CD4-positive, alpha-beta T cell treated with Interleukin-10 for 1 hour (primary cell): ENCODE measurements around the gene NES.
A peak's percentile ranks its signal among the peaks of the same experiment; 100 is the strongest.
"Not testable (repeated sequence)": the region's sequence is repeated elsewhere in the genome, so short reads cannot be mapped to it uniquely, and the experiment has no call there.

ENCODE experiments used
- DNase-seq: peaks from one replicate; pipeline ENCODE4 v3.0.0-alpha.2; 2020

The NES gene

DNA sequence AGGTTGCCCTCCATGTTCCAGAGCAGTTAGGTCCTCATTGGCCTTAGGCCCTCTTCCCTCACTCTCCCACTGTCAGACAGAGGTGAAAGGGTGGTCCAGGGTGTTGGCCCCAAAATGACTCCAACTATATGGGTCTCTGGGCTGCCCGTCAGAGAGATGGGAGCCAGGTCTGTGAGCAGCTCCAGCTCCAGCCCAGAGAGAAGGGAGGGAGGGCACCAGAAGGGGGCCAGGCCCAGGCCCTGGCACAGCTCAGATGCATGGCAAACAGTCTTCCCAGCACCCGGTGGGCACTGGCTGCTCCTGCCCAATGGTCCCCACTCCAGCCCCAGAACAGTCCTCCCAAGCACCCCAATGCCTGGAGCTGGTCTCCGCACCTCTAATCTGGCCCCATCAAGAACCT, 33.1 kb downstream of the NES start:
- no peak for DNase-seq

DNA sequence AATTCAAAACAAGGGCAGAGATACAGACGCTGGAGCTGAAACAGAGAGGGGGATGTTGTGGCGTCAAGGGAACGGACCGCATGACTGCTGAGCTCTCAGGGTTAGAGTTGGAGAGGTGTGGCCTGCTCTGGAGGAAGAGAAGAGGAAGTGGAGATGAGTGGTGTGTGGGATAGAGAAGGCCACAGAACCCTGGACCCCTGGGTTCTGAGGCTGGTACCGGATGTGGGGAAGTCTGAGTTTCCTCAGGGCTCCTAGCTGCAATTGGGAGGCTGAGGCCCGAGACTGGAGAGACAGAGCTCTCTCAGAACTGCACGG, 33.5 kb downstream of the NES start:
- no peak for DNase-seq

DNA sequence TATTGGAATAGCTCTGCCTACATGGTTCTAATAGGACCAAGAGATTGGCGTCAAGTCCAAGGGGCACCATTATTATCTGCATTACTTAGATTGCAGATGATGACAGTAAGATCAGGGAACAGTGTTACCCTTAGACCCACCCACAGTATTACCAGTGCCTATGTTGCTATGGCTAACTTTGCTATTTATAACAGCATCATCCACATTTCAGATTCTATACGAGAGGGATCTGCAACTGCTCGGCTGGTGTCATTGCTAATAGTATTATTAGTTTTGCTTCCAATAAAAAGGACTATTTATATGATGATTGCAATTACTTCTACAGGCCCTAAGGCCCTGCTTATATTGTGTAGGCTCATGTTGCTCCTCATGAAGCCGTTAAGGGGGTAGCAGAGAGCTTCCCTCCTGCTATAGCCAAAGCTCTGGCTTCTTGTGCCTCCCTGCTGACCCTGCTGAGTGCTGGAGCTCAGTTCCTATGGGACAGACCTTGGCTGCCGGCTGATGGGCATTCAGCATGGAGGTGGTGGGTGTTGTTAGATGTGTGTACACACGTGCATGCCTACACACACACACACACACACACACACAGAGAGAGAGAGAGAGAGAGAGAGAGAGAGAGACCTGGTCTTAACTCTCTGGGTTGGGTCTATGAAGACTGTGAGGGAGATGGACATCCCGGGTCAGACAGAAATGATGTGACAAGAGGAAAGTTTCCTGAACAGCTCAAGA, 34.0 kb downstream of the NES start:
- no peak for DNase-seq

DNA sequence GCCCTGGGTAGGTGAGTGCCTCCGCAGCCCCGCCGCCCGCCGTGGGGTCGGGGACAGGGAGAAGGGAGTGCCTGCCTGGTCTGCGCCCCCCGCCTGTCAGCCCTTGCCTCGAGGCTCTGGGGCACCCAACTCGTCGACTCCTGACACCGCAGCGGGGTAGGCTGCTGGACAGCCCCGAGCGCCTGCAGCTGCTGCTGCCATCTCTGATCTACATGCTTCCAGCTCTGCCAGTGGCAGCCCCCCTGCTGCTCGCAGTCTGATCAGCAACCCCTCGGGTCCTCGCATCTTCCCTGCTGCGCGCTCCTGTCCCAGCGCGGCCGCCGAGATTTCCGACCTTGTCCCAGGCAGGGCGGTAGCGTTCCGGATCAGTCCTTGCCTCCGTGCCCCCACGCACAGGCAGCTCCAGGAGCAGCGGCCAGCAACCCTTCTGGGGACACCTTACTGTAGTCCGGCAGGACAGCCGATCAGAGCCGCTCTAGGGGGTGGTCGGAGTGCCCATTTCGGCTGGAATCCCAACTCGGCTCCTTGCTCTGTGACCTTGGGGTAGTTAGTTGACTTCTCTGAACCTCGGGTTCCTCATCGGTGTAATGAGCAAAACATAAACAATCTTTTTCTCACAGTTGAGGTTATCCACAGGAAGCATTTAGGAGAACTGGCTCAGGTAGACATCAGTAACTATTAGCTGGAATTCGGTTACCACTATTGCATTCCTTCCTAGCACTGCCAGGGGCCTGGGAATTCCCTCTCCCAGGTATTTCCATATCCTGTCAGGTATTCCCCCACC, 34.8 kb downstream of the NES start:
- DNase-seq = no peak

DNA sequence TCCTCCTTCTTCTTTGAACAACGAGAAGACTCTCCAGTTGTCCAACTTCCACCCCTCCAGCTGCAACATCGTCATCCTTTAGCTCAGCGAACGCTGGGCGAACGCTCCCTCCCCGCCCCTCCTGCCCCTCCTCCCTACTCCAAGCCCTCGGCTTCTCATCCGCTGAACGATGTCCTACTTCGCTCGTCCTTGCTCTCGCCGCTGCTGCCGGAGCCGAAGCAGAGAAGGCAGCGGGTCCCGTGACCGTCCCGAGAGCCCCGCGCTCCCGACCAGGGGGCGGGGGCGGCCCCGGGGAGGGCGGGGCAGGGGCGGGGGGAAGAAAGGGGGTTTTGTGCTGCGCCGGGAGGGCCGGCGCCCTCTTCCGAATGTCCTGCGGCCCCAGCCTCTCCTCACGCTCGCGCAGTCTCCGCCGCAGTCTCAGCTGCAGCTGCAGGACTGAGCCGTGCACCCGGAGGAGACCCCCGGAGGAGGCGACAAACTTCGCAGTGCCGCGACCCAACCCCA, 35.4 kb downstream of the NES start, which contains the start of gene BCAN:
Gene BCAN (plus strand): TSS at position 357 of the 504 bp plus-strand sequence. CDS start 3,938 bp downstream, outside the sequence.
- no peak for DNase-seq

DNA sequence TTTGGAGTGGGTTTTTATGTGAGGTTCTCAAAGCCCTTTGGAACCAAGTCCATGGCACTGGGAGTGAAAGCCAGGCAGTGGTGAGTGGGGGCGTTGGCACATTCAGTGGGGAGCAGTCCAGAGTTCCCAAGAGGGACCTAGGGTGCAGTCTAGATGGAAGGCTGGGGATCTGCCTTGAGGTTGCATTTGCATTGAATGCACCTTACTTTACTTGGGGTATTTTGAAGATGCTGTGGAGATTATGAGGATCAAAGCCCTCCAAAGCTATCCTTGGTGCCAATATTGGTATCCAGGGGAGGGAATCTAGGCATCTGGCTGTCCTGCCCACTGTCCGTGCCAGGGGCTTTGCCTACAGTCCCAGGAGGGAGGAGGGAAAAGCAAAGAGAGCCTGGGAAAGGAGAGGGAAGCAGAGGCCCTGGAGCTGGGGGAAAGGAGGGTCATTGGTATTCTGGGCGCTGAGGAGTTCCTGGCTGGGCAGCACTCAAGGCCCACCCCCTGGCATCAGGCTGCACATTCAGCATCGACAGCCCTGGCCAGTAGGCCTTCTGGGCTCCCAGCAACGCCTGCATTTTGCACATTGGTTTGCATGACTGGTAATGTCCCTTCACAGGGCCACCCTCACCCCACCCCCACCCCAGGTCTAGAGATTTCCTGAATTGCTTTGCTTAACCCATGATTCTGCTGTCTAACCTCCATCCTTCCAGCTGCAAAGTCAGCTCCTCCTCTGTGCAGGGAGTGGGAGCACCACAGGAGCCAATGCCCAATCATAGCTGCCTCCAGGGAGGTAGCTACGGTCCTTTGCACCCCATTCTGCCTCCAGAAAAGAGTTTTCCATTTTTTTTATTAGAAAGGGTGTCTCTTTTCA, 36.1 kb downstream of the NES start:
- no peak for DNase-seq

DNA sequence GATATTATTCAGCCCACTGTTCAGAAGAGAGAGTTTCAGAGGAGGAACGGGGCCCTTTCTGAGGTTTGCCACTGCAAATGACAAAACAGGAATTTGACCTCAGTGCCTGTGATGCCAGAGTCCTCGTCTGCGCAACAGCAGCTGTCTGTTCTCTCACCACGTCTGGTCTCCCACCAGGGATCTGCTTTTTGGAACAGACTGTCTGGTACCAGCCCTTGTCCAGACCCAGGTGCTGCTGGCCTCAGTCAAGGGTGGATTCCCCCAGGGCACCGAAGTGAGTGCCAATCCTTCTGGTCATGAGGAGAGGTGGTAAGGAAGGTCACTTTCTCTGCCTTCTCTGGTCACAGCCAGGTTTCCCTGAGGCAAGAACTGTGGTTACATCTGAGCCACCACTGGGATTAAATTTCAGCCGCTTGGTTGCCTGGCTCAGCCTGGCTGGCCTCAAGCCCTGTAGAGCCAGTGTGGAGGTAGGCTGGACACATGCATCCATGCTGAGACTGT, 37.6 kb downstream of the NES start:
- DNase-seq = no peak

DNA sequence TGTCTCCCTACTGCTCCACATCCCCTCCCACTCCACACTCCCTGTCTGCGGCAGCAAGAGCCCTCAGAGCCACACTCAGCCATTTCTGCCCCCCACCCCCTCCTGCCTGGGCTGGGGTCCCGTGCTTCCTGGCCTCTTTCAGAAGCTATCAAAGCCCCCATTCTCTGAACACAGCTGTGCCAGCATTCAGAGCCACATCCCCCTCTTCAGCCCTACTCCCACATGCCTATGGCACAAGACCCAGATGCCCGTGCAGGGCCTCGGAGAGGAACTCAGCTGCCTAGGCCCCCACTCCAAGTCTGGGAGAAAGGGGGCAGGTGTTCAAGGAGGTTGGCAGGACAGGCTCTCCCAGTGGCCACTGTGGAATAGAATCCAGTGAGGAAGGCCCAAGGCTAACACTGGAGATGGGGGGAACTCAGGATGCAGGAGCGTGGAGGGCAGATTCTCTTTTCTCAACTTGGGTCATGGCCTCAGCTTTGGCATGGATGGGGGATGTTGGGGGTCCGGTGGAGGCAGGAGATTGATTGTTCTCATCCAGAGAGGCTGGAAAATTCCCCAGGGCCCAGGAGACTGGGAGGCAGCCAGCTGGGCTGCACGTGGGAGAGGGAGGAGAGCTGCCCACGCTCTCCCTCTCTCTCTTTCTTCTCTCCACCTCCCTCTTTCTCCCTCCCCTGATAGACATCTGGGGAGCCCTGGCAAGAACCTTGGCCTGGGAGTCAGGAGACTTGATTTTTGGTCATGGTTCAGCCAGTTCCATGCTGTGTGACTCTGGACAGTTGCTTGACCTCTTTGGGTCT, 38.8 kb downstream of the NES start:
- no peak for DNase-seq

DNA sequence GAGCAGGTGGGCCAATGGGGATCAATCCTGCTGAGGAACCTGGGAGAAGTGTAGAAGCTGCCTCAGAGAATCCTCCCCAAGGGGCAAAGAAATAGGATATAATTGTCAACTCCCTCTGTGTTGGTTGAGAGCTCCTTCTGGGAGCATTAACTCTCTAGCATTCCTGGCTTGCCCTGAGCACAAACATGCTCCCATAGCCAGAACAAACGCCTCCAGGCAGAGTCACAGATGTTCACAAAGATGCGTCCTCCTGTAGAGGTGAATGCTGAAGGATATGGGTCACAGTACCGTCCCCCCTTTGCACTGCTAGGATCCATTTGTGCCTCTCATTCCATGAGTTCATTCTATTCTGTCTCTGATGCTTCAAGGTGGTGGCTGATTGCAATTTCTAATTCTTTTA, 44.9 kb downstream of the NES start:
- DNase-seq = no peak

DNA sequence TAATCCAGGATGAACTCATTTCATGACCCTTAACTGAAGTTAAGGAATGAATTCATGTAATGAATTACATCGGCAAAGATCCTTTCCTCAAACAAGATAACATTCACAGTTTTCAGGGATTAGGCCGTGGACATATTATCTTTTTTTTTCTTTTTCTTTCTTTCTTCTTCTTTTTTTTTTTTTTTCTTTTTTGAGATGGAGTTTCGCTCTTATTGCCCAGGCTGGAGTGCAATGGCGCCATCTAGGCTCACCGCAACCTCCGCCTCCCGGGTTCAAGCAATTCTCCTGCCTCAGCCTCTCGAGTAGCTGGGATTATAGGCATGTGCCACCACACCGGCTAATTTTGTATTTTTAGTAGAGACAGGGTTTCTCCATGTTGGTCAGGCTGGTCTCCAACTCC, 46.1 kb downstream of the NES start:
- not testable (repeated sequence) for DNase-seq

DNA sequence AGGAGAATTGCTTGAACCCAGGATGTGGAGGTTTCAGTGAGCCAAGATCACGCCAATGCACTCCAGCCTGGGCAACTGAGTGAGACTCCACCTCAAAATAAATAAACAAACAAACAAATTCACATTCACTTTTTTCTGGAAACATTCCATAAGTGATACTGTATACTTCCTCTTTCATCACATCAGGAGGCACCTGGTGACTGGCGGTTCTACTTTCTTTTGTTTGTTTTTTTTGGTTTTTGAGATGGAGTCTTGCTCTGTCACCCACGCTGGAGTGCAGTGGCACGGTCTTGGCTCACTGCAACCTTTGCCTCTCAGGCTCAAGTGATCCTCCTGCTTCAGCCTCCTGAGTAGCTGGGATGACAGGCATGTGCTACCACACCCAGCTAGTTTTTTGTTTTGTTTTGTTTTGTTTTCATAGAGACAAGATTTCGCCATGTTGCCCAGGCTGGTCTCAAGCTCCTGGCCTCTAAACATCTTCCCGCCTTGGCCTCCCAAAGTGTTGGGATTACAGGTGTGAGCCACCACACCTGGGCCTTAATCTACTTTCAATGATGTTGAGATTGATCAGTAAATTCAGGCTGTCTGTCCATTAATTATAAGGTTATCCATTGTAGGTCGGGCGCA, 47.3 kb downstream of the NES start:
- no peak for DNase-seq

DNA sequence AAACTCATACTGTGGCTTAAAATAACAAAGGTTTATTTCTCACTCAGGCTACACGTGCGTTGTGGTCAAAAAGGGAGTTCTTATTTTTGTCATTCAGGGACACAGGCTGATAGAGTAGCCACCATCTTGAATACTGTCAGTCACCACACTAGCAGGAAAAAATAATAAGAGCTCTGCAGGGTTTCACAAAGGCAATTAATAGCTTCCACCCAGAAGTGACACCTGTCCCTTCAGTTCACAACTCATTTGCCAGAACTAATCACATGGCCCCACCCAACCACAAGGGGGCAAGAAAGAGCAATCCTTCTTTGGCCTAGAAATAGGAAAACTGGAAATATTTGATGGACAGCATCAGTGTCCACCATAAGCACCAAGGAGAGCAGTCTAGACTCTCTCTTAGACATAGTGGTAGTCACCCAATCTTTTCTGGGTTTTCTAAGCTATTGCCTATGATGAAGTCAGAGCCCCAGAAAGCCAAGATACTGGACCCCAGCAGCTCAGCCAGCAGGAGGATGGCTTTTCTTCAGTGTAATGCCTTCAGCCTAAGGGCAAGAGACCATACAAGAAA, 49.8 kb downstream of the NES start:
- peak; percentile 56 for DNase-seq

DNA sequence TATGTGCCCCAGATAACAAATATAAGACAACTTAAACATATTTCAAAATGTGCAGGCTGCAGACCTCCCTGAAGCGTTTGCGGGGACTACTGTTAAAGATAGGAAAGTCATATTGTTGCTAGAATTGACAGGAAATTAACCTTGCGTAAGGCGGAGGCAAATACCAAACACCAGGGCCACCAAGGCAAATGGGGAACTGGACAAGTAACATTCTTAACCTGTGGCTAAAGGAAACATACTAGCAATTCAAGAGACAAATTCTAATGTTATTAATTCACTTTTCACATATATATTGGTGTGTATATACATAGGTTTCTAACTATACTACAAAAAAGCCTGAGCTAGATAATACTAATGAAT, 51.1 kb downstream of the NES start:
- no peak for DNase-seq

DNA sequence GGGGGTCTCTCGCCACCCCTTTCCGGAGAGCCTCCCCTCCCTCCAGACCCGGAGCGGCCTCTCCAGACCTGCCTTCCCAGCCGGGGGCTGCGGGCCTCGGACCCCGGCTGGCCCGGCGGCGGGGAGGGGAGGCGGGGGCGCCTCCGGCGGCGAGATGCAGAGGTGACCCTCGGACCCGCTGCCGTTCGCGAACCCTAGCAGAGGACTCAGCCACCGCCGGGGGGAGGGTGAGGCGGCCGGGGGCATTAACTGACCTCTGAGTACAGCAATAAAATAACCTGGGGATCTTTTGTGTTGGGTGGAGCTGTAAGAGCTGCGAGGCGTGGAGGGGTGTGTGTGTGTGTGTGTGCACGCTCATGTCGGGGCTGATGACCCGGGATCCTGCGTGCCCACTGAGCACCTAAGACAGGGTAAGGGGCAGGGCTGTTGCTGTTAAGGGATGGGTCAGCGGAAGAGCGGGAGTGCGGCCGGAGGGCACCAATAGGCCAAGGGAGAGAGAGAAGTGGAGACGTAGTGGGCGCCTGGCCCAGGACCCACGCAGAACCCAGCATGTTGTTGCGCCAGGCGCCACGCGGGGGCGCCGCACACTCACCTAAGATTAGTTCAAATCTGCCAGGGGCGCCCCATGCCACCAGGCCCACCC, 51.6 kb downstream of the NES start:
- peak; percentile 63 for DNase-seq

DNA sequence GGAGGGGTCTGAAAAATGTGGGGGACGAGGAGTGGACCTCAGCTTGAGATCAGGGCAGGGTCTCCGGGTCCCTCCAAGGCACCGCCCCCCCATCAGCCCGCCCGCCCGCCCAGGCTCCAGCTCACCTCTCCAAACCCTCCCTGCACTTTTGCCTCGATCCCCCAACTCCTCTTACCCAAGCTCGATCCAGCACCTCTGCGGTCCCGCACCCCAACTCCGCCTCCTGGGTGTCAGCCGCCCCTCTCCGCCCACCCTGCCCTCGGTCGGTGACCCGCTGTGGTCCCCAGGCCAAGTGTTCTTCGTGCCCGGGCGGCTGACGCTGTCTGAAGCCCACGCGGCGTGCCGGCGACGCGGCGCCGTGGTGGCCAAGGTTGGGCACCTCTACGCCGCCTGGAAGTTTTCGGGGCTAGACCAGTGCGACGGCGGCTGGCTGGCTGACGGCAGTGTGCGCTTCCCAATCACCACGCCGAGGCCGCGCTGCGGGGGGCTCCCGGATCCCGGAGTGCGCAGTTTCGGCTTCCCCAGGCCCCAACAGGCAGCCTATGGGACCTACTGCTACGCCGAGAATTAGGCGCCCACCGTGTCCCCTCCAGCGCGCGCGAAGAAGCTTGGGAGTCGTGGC, 52.3 kb downstream of the NES start:
- DNase-seq = no peak

DNA sequence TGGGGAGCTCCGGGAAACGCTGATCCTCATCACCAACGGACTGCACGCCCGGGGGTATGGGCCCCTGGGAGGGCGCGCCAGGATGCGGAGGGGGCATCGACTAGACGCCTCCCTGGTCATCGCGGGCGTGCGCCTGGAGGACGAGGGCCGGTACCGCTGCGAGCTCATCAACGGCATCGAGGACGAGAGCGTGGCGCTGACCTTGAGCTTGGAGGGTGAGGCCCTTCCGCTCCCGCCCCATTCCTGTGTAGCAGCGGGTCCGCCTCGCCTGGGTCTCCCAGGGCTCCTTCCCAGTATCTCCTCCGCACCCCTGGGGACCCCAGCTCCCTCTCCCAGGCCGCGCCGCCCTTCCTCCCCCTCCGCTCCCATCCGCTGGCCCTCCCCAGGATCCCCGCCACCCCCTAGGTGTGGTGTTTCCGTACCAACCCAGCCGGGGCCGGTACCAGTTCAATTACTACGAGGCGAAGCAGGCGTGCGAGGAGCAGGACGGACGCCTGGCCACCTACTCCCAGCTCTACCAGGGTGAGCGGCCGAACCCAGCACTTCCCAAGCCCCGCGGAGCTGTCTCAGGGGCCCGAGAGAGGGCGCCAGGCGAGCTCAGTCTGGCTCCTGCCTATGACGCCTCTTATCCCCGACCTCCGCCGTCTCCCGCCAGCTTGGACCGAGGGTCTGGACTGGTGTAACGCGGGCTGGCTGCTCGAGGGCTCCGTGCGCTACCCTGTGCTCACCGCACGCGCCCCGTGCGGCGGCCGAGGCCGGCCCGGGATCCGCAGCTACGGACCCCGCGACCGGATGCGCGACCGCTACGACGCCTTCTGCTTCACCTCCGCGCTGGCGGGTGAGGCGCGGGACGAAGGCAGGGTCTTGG, 53.0 kb downstream of the NES start:
- DNase-seq = peak; percentile 34

DNA sequence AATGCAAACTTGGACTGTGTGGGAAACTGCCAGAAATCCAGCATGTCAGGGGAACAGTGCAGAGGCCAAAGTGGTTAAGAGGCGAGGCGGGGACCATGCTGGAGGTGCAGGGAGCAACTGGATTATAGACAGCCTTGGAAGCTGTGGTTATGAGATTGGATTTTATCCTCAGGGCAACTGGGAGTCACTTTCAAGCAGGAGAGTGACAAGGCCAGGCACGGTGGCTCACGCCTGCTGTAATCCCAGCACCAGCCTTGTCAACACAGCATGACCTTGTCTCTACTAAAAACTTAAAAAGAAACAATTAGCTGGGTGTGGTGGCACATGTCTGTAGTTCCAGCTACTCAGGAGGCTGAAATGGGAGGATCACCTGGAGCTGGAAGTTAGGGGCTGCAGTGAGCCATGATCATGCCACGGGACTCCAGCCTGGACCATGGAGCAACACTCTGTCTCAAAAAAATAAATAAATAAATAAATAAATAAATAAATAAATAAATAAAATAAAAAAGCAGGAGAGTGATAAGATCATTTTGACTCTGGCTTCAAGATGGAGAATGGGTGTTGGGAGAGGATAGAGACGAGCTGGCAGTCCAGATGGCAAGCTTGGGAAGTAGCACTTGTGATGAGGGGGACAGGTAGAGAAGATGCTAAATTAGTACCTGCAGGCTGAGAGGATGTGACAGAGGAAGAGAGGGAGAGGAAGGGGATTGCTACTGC, 54.5 kb downstream of the NES start:
- no peak for DNase-seq

DNA sequence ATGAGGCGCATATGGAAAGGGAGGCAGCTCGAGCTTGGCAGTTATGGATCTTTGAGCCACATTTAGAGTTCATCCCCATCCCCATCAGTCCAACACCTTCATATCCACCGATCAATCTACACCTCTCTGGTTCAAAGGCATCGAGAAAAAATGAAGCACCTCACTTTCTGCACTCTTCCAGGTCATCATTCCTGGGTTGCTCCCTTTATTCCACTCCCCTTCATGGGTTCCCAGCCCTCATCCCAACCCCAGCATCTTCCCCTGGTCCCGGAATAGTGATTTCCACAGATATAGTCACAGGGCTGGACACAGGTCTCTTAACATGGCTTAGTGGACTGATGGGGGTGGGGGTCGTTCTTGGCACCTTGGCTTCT, 57.6 kb downstream of the NES start:
- no peak for DNase-seq
